IPS-11a (cell line): Measurements from ENCODE around the gene IFFO2.
"Not testable (repeated sequence)": the region's sequence is repeated elsewhere in the genome, so short reads cannot be mapped to it uniquely, and the experiment has no call there.

Experiments used
- H3K4me3 ChIP-seq: one replicate; pipeline ENCODE4 v1.5.1; 2013; ENCODE audit warnings: low read depth, low read length, control low read depth

The IFFO2 gene

GRCh38 chr1:18900303-18900841, 56.1 kb downstream of the IFFO2 start:
- H3K4me3 ChIP-seq = no peak overlapping the region

- H3K4me3 ChIP-seq = no peak overlapping the region
Measured at GRCh38 chr1:18899363-18900049, 57.0 kb downstream of the IFFO2 start.

- H3K4me3 ChIP-seq = no peak overlapping the region
Measured at GRCh38 chr1:18898567-18898966, 57.9 kb downstream of the IFFO2 start.

DNA sequence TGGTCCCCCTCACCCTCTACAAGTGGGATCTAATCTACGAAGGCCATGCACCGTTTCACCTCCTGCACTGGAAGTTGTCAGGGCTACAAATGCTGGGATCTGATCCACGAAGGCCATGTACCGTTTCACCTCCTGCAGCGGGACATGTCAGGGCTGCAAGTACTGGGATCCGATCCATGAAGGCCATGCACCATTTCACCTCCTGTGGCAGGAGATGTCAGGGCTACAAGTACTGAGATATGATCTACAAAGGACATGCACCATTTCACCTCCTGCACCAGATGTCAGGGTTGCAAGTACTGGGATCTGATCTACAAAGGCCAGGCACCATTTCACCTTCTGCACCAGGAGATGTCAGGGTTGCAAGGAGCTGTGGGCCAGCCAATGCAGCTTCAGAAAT, 61.2 kb downstream of the IFFO2 start:
- no peak overlapping the region for H3K4me3 ChIP-seq

- H3K4me3 ChIP-seq = no peak overlapping the region
Measured at GRCh38 chr1:18893120-18893519, 63.4 kb downstream of the IFFO2 start.

- H3K4me3 ChIP-seq = not testable (repeated sequence)
Measured at GRCh38 chr1:18891858-18892257, 64.6 kb downstream of the IFFO2 start.

DNA sequence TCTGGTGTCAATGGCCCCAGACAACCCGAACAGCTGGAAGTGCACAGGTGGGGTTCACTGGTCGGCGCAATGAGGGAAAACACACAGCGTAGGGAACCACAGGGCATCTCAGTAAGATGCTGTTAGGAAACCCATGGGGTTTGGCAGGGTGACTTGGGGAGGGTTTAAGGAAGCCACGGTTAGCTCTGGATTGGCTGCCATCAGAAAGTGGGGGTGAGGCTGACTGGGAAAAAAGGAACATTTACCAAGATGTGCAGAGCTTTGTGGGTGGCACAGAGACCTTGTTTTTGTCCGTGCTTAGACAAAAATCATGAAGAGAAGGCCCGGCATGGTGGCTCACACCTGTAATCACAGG, 65.1 kb downstream of the IFFO2 start:
- no peak overlapping the region for H3K4me3 ChIP-seq

DNA sequence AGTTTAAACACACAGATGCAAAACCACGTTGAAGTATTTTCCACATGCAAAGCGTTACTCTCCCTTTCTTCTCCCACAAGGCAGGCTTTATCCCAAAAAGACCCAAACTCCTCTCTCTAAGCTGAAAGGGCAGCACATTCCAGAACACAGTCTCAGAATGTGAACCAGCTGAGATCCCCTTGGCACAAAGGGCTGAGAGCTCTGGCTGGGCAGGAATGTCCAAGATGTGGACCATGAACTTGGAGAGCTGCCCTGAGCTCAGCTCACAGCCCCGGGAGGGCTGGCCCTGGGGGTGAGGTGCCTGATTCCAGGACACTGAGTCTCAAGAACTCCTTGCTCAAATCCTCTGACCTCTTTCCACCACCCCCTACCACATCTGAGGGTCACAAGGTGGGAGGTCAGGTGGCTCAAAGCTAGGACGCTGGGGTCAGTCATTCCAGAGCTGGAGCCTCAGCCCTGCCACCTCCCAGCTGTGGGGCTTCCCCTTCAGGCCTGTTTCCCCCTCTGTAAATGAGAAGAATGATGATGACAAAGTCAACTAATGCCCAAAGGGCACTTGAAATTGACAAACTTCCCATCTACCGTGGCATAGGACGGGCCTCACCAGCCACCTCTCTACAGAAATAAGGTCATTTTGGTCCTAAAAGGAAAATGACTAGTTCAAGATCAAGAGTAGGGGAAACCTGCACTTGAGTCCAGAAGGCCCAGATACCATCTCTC, 65.6 kb downstream of the IFFO2 start:
- no peak overlapping the region for H3K4me3 ChIP-seq

DNA sequence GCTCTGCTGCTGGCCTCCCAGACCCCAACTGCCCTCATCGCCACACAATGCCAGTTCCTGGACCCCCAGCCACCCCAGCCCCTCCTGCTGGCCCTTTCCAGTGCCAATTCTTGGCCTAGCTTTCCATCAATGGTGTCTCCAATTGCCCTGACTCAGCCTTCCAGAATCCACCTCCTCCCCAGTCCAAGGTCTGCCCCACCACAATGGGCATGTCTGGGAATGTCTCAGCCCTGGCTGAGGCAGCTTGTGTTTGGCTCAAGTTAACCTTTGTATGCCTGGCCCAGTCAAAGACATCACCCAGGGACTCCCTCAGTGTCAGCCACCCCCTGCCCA, 70.5 kb downstream of the IFFO2 start:
- H3K4me3 ChIP-seq = no peak overlapping the region

DNA sequence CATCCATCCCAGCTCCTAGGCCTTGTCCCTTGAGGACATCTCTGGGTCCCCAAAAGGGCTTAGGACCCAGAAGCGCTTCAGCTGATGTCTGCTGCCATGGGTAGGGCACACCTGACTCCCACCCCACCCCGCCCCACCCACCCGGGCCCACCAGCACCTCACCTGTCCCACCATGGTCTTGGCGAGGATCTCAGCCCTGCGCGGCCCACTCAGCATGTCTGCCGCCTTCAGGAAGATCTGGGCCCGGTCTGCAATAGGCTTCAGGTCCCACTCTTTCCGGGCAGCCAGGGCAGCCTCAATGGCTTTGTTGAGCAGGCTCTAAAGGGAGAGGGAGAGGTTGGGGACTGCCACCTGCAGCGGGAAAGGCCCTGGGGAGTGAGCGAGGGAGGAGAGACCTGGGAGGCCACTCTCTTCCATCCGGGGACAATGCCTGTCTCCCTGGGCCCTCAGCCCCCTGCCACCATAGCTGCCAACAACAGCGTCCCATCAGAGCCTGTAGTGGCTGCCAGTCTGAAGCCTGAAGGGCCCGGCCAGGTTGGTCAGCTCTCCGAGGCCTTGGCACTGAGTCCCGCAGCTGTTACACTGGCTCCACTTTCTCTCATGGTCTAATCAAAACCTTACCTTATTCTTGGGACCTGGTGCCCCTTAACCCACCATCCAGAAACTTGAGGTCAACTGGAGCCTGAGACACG, 71.0 kb downstream of the IFFO2 start:
- H3K4me3 ChIP-seq = no peak overlapping the region

GRCh38 chr1:18884727-18885126, 71.7 kb downstream of the IFFO2 start:
- no peak overlapping the region for H3K4me3 ChIP-seq

DNA sequence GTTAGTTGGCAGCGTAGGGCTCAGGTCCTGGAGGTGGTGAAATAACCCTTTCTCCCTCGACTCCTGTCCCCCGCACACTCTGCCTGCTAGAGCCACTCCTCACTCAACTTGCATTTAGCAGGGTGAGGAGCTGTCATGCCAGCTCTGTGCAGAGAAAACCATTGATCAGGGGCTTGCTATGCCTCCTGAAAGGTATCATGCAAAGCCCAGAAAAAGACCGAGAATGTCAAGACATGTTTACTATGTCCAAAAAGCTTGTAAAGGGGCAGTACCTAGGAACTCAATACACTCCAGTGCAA, 72.1 kb downstream of the IFFO2 start:
- no peak overlapping the region for H3K4me3 ChIP-seq

DNA sequence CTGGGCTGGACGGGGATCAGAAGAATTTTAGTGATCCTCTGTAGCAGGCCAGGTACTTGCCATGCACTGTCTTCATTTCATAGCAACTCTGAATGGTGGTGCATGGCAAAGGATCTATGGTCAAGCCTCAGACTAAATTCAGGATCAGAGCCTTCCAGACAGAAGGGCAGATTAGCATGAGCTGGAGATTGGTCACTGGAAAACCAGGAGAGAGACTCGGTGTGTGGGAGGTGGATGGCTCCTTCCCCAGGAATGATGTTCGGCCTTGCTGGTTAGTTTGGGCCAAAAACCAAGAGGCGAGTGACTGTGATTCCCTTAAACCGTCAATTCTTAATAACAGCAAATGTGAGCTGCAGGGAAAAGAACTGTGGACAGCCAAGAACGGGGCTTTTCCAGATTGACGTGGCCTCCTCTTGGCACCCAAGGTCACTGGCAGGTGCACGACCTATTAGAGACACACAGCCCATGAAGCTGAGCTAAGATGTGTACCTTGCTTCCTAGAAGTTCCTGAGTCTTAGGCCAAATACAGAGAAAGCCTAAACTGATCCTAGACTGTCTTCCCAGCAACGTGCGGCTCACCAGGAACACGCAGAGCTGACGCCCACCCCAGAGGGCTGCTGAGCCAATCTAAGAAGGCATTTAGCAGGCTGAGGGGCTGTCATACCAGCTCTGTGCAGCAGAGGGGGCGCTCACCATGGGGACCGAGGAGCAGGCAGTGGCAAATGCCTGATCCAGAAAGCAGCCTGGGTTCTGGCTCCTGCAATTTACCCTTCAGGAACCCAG, 72.6 kb downstream of the IFFO2 start:
- H3K4me3 ChIP-seq = no peak overlapping the region

- no peak overlapping the region for H3K4me3 ChIP-seq
Measured at GRCh38 chr1:18883079-18883478, 73.4 kb downstream of the IFFO2 start.

DNA sequence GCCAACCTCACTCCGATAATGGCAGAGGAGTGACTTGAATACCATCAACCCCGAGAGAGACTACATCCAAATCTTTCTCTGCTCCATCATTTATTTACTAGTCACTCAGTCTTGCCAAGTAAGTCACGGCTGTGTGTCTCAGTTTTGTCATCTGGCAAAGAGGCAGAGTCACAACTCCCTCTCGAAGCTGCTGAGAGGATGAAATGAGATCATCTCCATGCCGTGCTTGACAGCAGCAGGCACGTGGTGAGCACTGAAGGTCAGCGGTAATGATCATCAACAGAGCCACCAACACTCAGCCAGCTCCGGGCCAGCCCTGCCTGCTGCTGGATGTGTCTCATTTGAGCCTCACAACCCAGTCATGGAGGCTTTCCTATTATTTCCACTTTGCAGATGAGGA, 74.0 kb downstream of the IFFO2 start:
- H3K4me3 ChIP-seq = no peak overlapping the region

GRCh38 chr1:18881642-18882431, 74.6 kb downstream of the IFFO2 start:
- H3K4me3 ChIP-seq = no peak overlapping the region

DNA sequence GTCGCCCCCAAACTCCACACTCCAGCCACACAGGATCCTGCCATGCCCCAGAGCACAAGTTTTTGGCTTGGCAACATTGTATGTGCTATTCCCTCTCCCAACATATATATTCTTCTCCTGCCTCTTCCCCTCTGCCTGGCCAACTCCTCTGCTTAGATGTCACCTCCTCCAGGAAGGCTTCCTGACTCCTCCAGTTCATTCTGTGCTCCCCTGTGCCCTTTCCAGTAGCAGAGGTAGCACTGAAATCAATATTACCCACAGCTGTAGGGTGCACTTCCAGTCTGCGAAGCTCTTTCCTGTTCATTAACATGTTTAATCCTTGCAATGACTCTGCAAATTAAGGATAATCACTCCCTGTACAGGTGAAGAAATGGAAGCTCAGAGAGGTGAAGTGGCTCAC, 75.3 kb downstream of the IFFO2 start:
- H3K4me3 ChIP-seq = no peak overlapping the region

DNA sequence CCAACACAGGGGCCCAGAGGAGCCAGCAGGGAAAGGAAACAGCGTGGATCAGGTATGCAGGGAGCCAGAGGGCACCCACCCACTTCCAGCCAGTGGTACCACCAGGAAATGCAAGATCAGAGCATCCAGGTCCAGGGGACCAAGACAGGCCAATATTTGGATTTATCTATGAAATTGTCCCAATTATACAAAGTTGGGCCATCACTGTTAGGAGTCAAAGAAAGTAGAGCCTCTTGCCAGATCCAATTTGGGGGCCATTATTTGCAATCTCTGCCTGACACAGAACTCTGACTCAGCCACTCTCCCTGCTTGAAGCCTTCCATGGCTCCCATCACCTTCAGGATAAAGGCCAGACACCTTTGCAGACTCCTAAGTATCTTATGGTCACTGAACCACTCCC, 75.9 kb downstream of the IFFO2 start:
- no peak overlapping the region for H3K4me3 ChIP-seq

DNA sequence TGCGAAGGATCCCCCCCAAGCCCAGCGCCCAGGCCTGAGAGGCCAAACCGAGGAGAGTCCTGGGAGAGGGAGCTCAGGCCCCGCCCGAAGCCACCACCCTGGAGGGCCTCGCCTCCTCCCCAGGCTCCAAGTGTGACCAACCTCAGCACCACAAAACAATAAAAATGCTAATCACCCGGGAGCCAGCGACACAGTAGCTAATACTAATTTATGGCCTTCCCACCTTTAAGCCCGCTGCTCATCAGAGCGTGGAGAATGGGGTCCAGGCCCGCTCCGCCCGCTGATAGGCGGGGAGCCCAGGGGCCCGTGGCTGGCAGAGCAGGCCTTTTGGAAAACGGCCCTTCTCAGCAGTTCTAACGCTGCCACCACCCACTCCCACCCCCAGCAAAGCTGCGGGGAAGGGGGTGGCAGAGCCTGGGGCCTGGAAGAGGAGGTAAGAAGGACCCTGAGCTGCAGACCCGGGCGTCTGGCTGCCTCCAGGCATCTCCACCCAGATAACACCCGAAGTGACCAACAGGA, 76.6 kb downstream of the IFFO2 start:
- no peak overlapping the region for H3K4me3 ChIP-seq

GRCh38 chr1:18879215-18879790, 77.2 kb downstream of the IFFO2 start:
- H3K4me3 ChIP-seq = no peak overlapping the region
